Heart left ventricle (tissue), 13 donors: Measurements from ENCODE around the gene UQCRC1.

ENCODE experiments used
- POLR2A ChIP-seq, 2 donors: fragments of 450-650 bp; IDR thresholded peaks; one replicate each; pipeline ENCODE4 v1.6.1; 2017; ENCODE audit warnings: antibody characterized with exemption in 2 of 2, mild to moderate bottlenecking in 2 of 2, moderate library complexity in 2 of 2
- TF ChIP-seq, protein P1 (sequence below), 12 donors: fragments of 200-600 bp; sonication (generic) in 4 of 12; IDR thresholded peaks; one replicate each; pipeline versions ENCODE4 v1.5.0 to v1.8.0; 2018 to 2022; ENCODE audit warnings: antibody characterized with exemption in 12 of 12, mild to moderate bottlenecking in 5 of 12
- donor health status: ischemic (EF 13 %, LVEDD 7.1; RV severe dilation, severe dysfunction).
- donor health status: DM: no; HTN: yes; CAD: no.
- donor health status: DM: no; HTN: no; CAD: no.
- donor health status: ischemic (EF 25% LVEDD 6.9; RV normal size, moderate dysfunction).
- donor health status: ischemic (EF 25% LVEDD 5.7; RV mildly dilated, moderate dysfunction).
- donor health status: ischemic (EF 35%, LVEDD 5.7; RV mildly dilated, moderate dysfunction).
- donor health status: nonischemic (EF 11% LVEDD 7.7; RV severe dilation, severe dysfunction).
- donor health status: DM: yes; HTN: yes; CAD: no.
- donor health status: PGD.
- donor health status: ischemic (EF 29% LVEDD 5.4; RV normal size, mild dysfunction).
- donor health status: nonischemic (EF 23%, LVEDD 6.1; RV moderate dilation, normal function).

DNA sequence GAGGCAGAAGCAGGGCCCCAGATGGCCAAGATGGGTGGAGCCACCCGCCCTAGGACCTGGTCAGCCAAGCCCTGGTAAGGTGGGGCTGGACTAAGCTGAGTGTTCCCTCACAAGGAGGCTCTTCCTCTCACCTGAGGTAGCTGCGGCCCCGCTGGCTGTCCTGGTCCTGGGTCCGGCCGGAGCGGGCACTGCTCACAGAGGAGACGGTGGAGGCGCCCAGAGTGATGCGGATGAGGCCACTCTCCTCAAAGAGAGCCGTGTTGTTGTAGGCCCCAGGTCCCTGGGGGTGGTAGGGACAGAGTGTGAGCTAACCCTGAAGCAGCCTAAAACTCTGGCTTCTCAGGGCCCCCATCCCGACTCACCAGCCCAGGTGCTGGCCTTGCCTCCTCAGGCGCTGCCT, 33.2 kb upstream of the UQCRC1 start:
- TF ChIP-seq, protein P1, sequence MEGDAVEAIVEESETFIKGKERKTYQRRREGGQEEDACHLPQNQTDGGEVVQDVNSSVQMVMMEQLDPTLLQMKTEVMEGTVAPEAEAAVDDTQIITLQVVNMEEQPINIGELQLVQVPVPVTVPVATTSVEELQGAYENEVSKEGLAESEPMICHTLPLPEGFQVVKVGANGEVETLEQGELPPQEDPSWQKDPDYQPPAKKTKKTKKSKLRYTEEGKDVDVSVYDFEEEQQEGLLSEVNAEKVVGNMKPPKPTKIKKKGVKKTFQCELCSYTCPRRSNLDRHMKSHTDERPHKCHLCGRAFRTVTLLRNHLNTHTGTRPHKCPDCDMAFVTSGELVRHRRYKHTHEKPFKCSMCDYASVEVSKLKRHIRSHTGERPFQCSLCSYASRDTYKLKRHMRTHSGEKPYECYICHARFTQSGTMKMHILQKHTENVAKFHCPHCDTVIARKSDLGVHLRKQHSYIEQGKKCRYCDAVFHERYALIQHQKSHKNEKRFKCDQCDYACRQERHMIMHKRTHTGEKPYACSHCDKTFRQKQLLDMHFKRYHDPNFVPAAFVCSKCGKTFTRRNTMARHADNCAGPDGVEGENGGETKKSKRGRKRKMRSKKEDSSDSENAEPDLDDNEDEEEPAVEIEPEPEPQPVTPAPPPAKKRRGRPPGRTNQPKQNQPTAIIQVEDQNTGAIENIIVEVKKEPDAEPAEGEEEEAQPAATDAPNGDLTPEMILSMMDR (IDR thresholded peaks at IDR 0.05): no peak
- TF ChIP-seq POLR2A (IDR thresholded peaks at IDR 0.05): no peak
